Measurements from ENCODE around the gene C1orf216. TPM values are rescaled to one million over a fixed set of nuclear protein-coding genes. Genes with fewer than 3 reads are reported as not detected.

Gene C1orf216
- total and polyA plus RNA-seq, 2 of the 4 experiments (the other 2 are of a cell fraction) = 13.4 to 16.7 TPM

DNA sequence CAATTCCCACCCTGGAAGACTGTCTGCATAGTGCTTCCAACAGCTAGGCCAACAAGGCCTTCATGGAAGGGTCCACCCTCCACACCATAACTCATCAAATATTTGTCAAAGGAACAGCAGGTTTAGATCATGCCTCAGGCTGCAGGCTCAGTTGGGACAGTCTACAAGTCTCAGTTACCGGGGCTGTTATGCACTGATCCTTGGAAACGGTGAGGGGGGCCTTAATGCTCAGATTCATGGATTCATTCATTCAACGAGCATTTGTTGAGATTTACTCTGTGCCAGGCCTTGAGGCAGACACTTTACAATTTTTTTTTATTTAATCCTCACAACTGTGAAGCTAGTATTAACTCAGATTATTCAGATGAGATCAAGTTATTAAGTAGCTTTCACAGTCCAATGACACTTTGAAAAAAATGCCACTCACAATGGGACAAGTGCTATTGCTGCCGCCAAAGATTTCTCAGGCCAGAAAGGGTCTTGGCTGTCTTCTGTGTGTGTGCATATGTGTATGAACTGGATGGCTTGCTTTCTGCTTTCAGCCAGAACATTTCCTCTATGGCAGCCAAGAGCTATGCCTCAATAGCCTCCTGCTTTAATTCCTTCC is 8.9 kb upstream of the C1orf216 start:
- no peak overlapping the region for H4K8ac ChIP-seq (ENCODE audit: low read depth in 2 of 2, low read length in 2 of 2)
- no peak overlapping the region for H3K23ac ChIP-seq (ENCODE audit: low read depth, low read length)
- no peak overlapping the region for H2AFZ ChIP-seq (replicated peaks; ENCODE audit: low read length, poor library complexity)
- 100% methylated on average over 1 of the region's 4 CpGs; no CpG with 5 or more reads in 1 of the 2 experiments for WGBS, 2 experiments (ENCODE audit: extremely low coverage in 2 of 2, insufficient read length in 1 of 2)
- H3K9me3 ChIP-seq (ENCODE audit: control insufficient read depth, insufficient read depth, low read length) = no peaks in the 10 kb centered on the region
- H3K9me1 ChIP-seq (ENCODE audit: insufficient read depth, low read length) = no peaks in the 10 kb centered on the region
- dilution Hi-C loops (cut with HindIII; ENCODE audit: low sequenced_read_pairs, unreplicated experiment) = no loop called here
- 0 out of 4 replicates have a peak, but pooled peaks cover 0 to 4% of the 10 kb centered on the region in 2 experiments for H3K79me1 ChIP-seq (ENCODE audit: low read depth in 1 of 2, low read length in 2 of 2)
- no peak overlapping the region for H2BK5ac ChIP-seq (ENCODE audit: low read depth, low read length, poor library complexity, severe bottlenecking)
- ATAC-seq (ENCODE audit: low read depth) (no peak), DNase-seq (no peak)
- no peak overlapping the region for H4K5ac ChIP-seq (ENCODE audit: low read depth, low read length)
- H3K56ac ChIP-seq (ENCODE audit: extremely low read depth, insufficient read depth, low read length) = no peak overlapping the region
- no peak overlapping the region for H3K4me3 ChIP-seq (ENCODE audit: insufficient read depth, low read depth, low read length)
- H2AK9ac ChIP-seq (replicated peaks; ENCODE audit: low read depth, low read length, poor library complexity) = no peak overlapping the region
- BruUV-seq (replicated peaks) = no TSS peak
- intact Hi-C loops (cut with micrococcal nuclease) = loop anchor here (1.0 to 5.0 kb wide), 3 partner anchors 45 to 525 kb away; no protein-coding TSS in a partner anchor
- H3K4me2 ChIP-seq (ENCODE audit: low read depth, low read length) = no peak overlapping the region
- no peaks in the 10 kb centered on the region for H3K27me3 ChIP-seq (ENCODE audit: control insufficient read depth, insufficient read depth, low read length)
- no peaks in the 10 kb centered on the region for H3K36me3 ChIP-seq (ENCODE audit: control insufficient read depth, insufficient read depth, low read length)
- no peak overlapping the region for H2BK15ac ChIP-seq (ENCODE audit: low read depth, low read length)
- H2BK120ac ChIP-seq (ENCODE audit: low read depth, low read length) = no peak overlapping the region
- H4K20me1 ChIP-seq (ENCODE audit: insufficient read depth, low read length) = no peaks in the 10 kb centered on the region
- in situ Hi-C loops (cut with MboI; ENCODE audit: low sequenced_read_pairs) = loop anchor here (5.0 kb wide), 1 partner anchor 160 kb away; no protein-coding TSS in a partner anchor
- no peak overlapping the region for H2AK5ac ChIP-seq (ENCODE audit: low read depth, low read length)
- H3K4ac ChIP-seq (ENCODE audit: low read depth, low read length) = no peak overlapping the region
- ChIA-PET CTCF (interaction anchor here (0.6 to 1.9 kb wide), 11 partner anchors 12 to 325 kb away, joined by 3 to 10 read pairs (median 5); no protein-coding TSS in a partner anchor), POLR2A (ENCODE audit: unreplicated experiment) (no interaction called here)
- no peak overlapping the region for H3K27ac ChIP-seq (ENCODE audit: insufficient read depth, low read length)
- no peak overlapping the region for H3K9ac ChIP-seq (ENCODE audit: low read depth, low read length)
- no peaks in the 10 kb centered on the region for H3K4me1 ChIP-seq (ENCODE audit: control insufficient read depth, insufficient read depth, low read length)
- H3K14ac ChIP-seq (replicated peaks; ENCODE audit: low read depth, low read length) = no peak overlapping the region
- TF ChIP-seq RFX5 (IDR thresholded peaks at IDR 0.05; ENCODE audit: low read depth, low read length) = no peak
- TF ChIP-seq FOS (IDR thresholded peaks at IDR 0.05; ENCODE audit: low read depth, low read length) = no peak
- no peak for TF ChIP-seq POLR2A (IDR thresholded peaks at IDR 0.05; ENCODE audit: low read depth, low read length)
- no peak for TF ChIP-seq SMC3 (IDR thresholded peaks at IDR 0.05; ENCODE audit: low read depth, low read length)
- no peak for TF ChIP-seq BHLHE40 (IDR thresholded peaks at IDR 0.05; ENCODE audit: low read depth, low read length)
- no peak overlapping the region for H4K91ac ChIP-seq (ENCODE audit: insufficient read depth, low read depth, low read length)
- H2BK20ac ChIP-seq (ENCODE audit: low read depth, low read length) = no peak overlapping the region
- no peak overlapping the region for H3K18ac ChIP-seq (ENCODE audit: low read depth, low read length)
